MV-4-11 (cell line): ENCODE data around the gene TCF4.

Experiments used
- DNase-seq: peaks from one replicate; lab custom pipeline; 2025; lab: John Stamatoyannopoulos, UW

Gene TCF4

DNA sequence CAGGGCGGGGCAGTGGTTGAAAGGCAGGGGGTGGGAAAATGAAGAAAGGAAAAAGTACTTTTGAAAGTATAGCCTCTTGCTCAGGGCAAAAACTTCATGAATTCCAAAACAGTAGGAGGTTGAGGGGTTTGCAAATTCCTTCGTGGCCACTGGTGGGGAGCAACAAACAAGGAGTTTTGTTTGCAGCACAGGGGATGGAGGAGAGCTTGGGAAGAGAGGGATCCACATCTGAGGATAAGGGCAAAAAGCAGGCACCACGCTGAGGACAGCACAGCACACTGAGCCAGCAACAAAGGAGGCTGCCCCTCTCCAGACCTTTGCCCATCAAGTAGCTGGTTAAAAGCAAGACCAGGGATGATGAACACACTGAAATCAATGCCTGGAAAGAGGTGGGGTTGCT lies 148.9 kb downstream of the TCF4 start:
- no peak for DNase-seq

GRCh38 chr18:55435592-55435991 lies 152.4 kb downstream of the TCF4 start:
- DNase-seq = no peak

- no peak for DNase-seq
Observed at GRCh38 chr18:55433648-55434047, 154.3 kb downstream of the TCF4 start.

DNA sequence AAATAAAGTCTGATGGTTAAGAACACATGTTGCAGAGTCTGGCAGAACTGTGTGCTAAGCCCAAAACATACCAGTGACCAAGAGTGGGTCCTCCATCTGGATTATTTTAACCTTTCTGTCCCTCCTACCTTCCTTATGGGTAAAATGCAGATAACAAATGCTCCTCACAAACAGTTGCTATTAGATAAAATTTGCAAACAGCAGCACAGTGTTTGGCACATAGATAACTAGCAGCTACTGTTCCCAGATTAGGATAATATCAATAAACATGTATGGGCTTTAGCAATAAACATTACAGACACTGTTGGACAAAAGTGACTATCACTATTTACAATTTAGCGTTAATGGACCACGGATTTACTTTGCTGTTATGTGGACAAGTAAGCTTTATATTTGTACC lies 154.9 kb downstream of the TCF4 start:
- no peak for DNase-seq

DNA sequence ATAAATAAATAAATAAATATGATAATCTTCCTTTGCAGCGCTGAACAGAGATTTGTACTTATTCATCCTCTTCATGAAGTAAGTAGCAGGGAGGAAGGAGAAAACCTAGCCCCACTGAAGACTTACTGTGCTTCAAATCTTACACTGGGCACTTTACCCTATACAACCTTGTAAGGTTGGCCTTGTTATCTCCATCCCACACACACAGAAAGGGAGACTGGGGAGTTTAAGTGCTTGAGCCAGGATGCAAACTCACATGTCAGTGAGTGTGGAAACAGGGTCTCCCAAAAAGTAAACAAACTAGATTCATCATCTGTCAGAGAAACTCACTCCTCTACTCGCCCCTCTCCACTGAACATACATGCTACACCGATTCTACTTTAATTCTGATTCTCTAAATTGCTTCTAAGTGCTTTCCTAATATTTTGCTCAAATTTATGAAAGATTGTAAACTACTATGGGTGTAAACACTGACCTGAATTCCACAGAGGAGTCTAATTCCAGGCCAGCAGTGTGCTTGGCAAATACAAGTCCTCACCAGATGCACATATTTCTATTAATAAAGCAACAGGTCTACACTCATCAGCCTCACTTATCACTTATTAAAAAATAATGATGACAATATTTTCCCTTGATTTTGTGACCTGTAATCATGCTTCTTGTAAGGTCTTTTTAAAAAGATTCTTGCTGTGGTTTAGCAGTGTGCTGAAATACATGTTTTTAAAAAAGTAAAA lies 155.5 kb downstream of the TCF4 start:
- no peak for DNase-seq

DNA sequence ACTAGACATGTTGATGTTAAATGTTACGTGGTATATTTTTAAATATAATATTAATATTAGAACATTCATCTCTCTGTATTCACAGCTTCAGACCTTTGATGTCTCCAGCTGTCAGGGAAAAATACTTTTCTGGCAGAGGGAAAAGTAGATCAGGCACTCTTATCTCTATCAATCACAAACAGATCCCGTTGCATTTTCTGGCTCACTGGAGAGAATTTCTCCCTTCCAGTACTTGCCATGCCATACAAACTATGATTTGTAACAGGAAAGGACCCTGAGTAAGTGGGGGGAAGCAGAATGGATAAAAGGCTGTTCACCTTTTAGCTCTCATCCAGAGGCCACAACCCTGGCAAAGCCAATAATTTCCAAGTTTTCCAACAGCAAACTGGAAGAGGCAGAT lies 158.0 kb downstream of the TCF4 start:
- no peak for DNase-seq

GRCh38 chr18:55427951-55428350 lies 160.0 kb downstream of the TCF4 start:
- DNase-seq = no peak

DNA sequence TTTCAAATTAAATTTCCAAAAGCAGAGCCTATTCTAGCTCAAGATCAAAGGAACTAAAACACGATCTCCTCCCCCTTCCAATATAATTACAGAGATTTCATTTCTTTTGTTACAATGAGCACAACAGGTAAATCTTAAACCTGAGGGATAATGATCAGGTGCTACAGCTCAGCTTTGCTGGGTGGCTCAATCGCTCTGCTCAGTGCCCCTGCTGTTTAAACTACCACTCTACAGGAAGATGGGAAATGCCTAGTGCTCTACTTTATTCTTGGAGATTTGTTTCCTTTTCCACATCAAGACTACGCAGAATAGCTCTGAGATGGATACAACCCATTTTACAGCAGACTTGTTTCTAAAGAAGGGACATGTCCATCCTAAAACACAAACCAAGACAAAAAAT lies 162.3 kb downstream of the TCF4 start:
- no peak for DNase-seq

DNA sequence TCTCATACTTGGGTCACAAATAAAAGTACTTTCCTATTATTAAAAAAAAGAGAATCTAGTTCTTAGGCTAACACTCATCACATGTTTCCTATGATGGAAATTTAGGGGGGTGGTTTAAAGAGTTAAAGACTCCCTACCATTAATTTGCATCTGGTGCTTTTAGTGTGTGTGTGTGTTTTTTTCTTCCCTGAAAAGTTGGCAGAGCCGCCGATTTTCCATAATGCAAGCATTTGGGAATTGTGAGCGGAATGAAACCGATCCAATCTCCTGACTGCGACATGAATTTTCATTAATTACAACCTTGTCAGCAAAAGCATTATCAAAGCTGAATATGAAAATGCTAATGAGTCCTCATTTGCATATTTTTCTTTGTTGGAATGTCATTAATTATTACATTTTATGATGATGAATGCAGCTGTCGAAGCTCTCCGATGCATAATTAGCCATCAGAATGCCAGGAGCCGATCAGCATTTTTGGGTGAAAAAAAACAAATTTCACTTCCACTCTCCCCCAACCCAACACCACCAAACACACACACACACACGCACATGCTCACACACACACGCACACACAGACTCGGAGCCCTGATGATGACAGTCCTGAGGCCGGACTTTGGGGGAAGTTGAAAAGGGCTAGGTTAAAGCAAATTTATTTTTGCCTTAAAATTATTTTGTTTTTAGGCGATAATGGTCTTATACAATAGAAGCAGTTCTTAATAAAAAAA lies 165.4 kb downstream of the TCF4 start:
- DNase-seq = peak; percentile 32

DNA sequence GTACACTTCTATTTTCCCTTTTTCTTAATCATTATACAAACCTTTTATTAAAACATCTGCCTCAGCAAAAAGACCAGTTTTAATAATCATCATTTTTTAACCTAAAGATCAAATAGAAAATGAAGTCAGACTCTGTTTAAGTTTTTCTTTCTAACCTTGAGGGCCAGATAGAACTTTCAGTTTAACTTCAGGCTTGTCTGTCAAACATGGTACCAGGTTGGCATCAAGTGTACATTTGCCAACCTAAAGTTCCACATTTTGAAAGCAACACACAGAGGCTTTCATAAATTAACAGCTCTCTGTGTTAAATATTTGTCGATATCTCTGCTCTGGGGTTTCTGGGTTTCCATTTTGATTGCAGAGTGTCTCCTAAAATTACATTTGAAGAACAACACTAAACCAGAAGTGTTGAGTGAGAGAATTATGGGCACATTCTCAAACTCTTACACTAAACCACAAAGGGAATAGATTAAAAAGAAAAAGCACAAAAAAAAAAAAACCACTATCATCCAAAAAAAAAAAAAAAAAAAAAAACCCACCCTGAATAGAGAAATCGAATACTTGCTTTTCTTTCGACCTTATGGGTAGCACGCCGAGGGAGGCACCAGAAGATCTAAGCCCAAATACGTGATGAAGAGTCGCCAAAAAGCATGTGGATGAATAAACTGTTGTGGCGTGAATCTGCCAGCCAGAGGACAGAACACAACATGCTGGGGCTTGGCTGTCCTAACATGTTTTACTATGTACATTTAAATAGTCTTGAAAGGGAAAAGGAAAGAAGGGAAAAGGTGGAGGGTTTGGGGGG lies 166.2 kb downstream of the TCF4 start:
- no peak for DNase-seq

DNA sequence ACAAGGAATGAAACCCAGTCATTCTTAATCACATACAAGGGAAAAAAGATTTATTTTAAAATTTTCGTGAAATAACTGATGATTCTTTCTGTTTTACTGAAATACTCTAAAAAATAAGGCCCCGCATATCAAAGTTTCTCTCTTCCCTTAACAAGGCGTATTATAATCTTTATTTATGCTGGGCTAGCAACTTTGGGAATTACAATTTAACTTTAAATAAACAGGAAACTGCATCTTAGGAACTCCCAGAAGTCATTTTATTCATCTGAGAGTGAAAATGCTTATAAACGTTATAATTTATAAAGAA lies 166.7 kb downstream of the TCF4 start:
- DNase-seq = no peak

DNA sequence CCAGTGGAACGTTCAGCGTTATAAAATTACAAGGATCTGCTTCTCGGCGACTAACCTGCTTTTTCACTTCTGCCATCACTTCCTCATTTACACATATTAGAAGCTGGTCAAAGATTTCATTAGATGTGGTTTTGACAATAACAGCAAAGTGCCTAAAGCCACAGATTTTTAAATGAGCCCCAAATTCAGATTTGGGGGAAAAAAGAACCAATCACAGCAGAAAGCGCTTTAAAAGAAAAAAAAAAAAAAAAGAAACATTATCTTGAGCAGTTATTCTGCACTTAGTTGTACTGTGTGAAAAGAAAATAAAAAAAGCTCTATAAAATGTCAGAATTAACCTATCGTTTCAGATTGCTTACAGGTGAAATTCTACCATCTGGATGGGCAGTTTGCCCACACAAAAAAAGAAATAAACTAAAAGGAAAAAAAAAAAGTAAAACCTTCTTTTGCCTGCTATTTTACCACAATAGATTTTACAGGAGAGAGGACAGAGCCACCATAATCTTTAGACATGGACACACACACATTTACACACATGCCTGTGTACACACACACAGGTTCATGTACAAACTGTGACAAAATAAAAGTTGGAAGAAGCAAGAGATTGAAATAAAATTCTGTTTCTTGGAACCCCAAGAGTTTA lies 167.2 kb downstream of the TCF4 start:
- peak; percentile 45 for DNase-seq

DNA sequence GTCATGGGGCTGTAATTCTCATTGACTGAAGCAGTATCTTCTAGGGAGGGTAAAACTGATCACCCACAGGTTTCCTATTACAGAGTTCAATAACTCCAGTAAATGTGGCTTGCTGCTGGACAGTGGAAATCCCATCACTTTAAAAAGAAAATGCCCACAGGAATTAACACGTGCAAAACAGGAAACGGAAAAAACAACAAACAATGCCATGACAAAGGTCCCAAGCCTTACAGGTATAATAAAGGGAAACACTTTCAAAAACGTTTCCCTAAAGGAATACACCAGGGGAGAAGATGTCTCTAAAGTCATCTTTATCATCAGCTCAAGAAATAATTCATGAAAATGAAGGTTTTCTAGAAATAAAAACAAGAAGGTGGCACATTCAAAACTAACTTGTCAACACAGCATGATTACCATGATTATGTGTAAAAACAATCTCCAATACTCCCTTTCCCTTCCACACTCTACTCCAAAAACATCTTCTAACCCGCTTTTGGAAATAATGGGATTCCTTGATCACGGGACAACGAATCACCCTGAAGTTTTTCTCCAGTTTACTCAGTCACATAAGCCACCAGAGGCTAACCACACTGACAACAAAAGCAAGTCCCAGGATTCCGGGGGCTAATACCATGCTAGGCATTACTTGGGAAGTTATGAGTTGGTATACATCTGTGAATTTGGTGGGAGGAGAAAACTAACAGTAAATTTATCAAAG lies 167.9 kb downstream of the TCF4 start:
- DNase-seq = no peak

- DNase-seq = no peak
Observed at GRCh38 chr18:55419132-55419946, 168.7 kb downstream of the TCF4 start.

DNA sequence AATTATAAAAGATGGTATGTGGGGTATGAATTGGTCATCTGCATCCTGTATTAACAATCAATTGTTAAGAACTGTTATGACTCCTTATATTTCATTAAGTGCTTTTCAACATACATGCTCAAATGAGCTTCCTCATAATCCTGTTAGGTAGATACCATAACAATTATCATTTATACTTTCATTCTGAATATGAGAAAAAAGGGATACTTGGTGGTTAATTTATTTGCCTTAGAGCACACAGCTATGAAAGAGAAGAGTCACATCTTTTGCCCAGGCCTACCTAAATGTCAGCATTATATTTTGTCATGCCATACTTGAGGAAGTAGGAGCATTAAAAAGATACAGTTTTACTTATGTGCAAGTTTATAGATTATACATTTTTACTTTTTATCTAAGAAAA lies 169.6 kb downstream of the TCF4 start:
- no peak for DNase-seq

- DNase-seq = no peak
Observed at GRCh38 chr18:55416791-55417190, 171.2 kb downstream of the TCF4 start.

DNA sequence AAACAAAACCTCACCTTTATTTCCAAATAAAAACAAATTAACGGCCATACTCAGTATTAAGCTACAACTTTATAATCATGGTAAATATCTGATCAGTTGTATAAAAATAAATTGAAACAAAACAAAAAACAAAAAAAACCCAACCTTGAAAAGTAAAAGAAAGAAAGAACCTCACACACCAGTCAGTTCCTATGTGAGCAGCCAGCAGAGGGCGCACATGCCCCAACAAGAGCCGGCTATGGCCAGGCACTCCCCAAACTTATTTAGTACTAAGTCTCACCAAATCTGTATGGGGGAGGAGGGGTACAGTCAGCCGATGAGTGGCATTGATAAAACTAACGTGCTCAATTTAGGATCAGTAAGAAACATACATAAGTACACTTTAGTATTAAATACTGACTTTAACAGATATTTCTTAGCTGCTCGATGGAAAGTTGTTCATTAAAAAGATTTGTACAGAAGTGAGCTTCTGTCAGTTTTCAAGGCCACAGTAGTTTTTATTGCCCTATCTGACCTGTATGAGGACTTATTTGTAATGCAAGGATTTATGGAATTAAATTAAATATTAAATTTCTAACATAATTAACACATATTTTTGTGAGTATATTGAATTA lies 172.6 kb downstream of the TCF4 start:
- DNase-seq = peak; percentile 56

GRCh38 chr18:55414475-55414874 lies 173.5 kb downstream of the TCF4 start:
- DNase-seq = no peak

GRCh38 chr18:55413474-55413873 lies 174.5 kb downstream of the TCF4 start:
- DNase-seq = no peak

DNA sequence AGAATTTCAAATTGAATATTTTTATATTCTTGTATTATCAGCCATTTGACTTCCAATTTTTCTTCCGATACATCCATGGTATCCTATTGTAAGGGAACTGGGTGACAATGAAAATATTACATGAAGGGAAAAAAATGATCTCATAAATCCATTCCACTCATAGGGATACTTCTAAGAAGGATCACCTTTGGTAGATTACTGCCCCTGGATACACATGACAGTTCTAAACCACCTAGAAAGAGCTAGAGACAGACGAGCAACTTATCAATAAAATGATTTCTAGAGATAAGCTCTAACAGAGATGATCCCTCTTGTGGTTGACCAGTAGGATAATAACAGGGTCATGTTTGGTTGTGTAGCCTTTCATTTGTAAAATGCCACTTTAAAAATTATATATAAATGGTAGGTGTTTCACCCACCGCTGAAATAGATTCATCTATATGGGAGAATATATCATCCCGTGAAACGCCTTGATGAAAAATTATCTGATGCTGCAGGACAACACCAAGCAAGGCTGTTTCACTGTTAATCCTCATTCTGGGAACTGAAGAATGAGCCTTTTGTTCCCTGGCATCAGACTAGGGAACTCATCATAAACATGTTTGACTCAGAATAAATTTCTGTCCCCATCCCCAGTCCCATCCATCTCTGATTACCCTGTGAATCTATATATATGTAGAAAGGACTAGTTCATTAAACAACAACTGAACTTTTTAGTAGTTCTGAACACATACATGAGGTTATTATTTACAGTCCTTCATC lies 180.0 kb downstream of the TCF4 start:
- DNase-seq = no peak
